Keratinocyte (primary cell): ENCODE data around the gene AGTRAP. TPM values are rescaled to one million over a fixed set of nuclear protein-coding genes. Genes with fewer than 3 reads are reported as not detected.

ENCODE experiments used
- DNase-seq: peaks from one replicate; pipeline ENCODE4 v3.0.0-alpha.2; 2011; ENCODE audit warnings: low read depth, missing footprints, low spot score
- FAIRE-seq: peaks from 2 replicates; lab custom pipeline; 2011; peaks lifted over from hg19 to GRCh38; lab: Jason Lieb, UNC
- H2AFZ ChIP-seq: 2 replicates; pipeline ENCODE4 v1.6.0; 2012; ENCODE audit warnings: low read length, control low read depth, inconsistent platforms; ENCODE audit not compliant: control insufficient read depth
- H3K27ac ChIP-seq: 2 replicates; pipeline ENCODE4 v1.5.1; 2011; ENCODE audit warnings: low read length; ENCODE audit not compliant: control insufficient read depth, insufficient read depth
- H3K27me3 ChIP-seq: 3 replicates; pipeline ENCODE4 v1.6.0; 2011; ENCODE audit warnings: low read length; ENCODE audit not compliant: control insufficient read depth, insufficient read depth; ENCODE audit errors: extremely low read depth
- H3K36me3 ChIP-seq, 2 experiments: 2 replicates in 1 of 2; 3 replicates in 1 of 2; pipeline ENCODE4 v1.5.1; 2011; ENCODE audit warnings: low read length in 2 of 2, mild to moderate bottlenecking in 1 of 2; ENCODE audit not compliant: control insufficient read depth in 2 of 2, insufficient read depth in 2 of 2; ENCODE audit errors: extremely low read depth in 1 of 2
- H3K4me1 ChIP-seq: 3 replicates; pipeline ENCODE4 v1.5.1; 2011; ENCODE audit warnings: low read length; ENCODE audit not compliant: control insufficient read depth, insufficient read depth; ENCODE audit errors: extremely low read depth
- H3K4me2 ChIP-seq: 3 replicates; pipeline ENCODE4 v1.6.0; 2011; ENCODE audit warnings: low read depth, low read length; ENCODE audit not compliant: control insufficient read depth, insufficient read depth; ENCODE audit errors: extremely low read depth
- H3K4me3 ChIP-seq, 3 experiments: fragments of 200-600 bp in 1 of 3; sonication (generic) in 1 of 3; 2 replicates in 2 of 3; 3 replicates in 1 of 3; pipeline ENCODE4 v1.5.1; 2011 to 2016; ENCODE audit warnings: low read length in 3 of 3, mild to moderate bottlenecking in 3 of 3, control low read depth in 2 of 3, inconsistent platforms in 1 of 3, low read depth in 1 of 3, mixed read lengths in 1 of 3, mixed run types in 1 of 3, moderate library complexity in 1 of 3; ENCODE audit not compliant: control insufficient read depth in 2 of 3, insufficient read depth in 2 of 3; ENCODE audit errors: extremely low read depth in 1 of 3
- H3K79me2 ChIP-seq: 2 replicates; pipeline ENCODE4 v1.6.0; 2012; ENCODE audit warnings: low read length; ENCODE audit not compliant: control insufficient read depth, insufficient read depth
- H3K9ac ChIP-seq: 3 replicates; pipeline ENCODE4 v1.6.0; 2011; ENCODE audit warnings: low read length; ENCODE audit not compliant: control insufficient read depth, insufficient read depth; ENCODE audit errors: extremely low read depth
- H3K9me1 ChIP-seq: 3 replicates; pipeline ENCODE4 v1.6.0; 2011; ENCODE audit warnings: low read length; ENCODE audit not compliant: control insufficient read depth, insufficient read depth; ENCODE audit errors: extremely low read depth
- H3K9me3 ChIP-seq: 2 replicates; pipeline ENCODE4 v1.5.1; 2012; ENCODE audit warnings: low read depth, low read length; ENCODE audit not compliant: control insufficient read depth
- H4K20me1 ChIP-seq: 3 replicates; pipeline ENCODE4 v1.6.0; 2011; ENCODE audit warnings: low read length; ENCODE audit not compliant: control insufficient read depth, insufficient read depth; ENCODE audit errors: extremely low read depth
- EZH2 ChIP-seq: IDR thresholded peaks from one replicate; pipeline ENCODE4 v1.6.1; 2012; ENCODE audit warnings: inconsistent platforms, mild to moderate bottlenecking, low read length, moderate library complexity
- dilution Hi-C: fragments of 300-500 bp; cut with MboI; formaldehyde crosslinking; loops from one replicate; pipeline ENCODE4 v1.7.0; 2020; ENCODE audit warnings: low sequenced_read_pairs; ENCODE audit not compliant: extremely low pct_ligation_motif_present
- polyA plus RNA-seq, 5 experiments: library from polyadenylated mRNA; depleted of rRNA in 3 of 5; stranded (reverse) in 3 of 5; stranded (forward) in 1 of 5; unstranded in 1 of 5; fragments of >200 nt; gene quantifications; 1 replicate in 1 of 5; 2 replicates in 3 of 5; 3 replicates in 1 of 5; pipeline versions ENCODE4 v1.2.1 to v1.2.3, GENCODE V29; 2011 to 2012; ENCODE audit warnings: missing spikeins in 2 of 5, low read depth in 1 of 5, low replicate concordance in 1 of 5
- TF ChIP-seq, protein P1 (sequence below), 3 experiments: IDR thresholded peaks in 1 of 3; conservative IDR thresholded peaks in 1 of 3; optimal IDR thresholded peaks in 1 of 3; 2 replicates in 2 of 3; 3 replicates in 1 of 3; pipeline versions ENCODE3 to v1.5.1; 2011; ENCODE audit warnings: low read length in 3 of 3, mild to moderate bottlenecking in 3 of 3, moderate library complexity in 2 of 3, control low read depth in 1 of 3, inconsistent platforms in 1 of 3; ENCODE audit not compliant: insufficient read depth in 2 of 3; ENCODE audit errors: extremely low read depth in 1 of 3

AGTRAP gene
- polyA plus RNA-seq, 1 donor (not counting 4 experiments of a cell fraction or from before 2014, with no cell fraction given) = 36.7 TPM

- FAIRE-seq = no peak
- Histone ChIP-seq H3K27me3 (peaks cover 55% of the 10 kb centered on the region), H3K79me2 (no peaks in the 10 kb centered on the region), H3K4me2 (no peak overlapping the region), H3K4me1 (peaks cover 3% of the 10 kb centered on the region), H3K4me3 (no peak overlapping the region), H2AFZ (no peak overlapping the region), H3K9ac (no peak overlapping the region), H4K20me1 (no peaks in the 10 kb centered on the region), H3K36me3 (no peaks in the 10 kb centered on the region), H3K9me3 (no peaks in the 10 kb centered on the region), H3K9me1 (no peaks in the 10 kb centered on the region), H3K27ac (no peak overlapping the region)
- dilution Hi-C loops = no loop called here
- DNase-seq = no peak
- no peak for TF ChIP-seq EZH2
- TF ChIP-seq, protein P1, sequence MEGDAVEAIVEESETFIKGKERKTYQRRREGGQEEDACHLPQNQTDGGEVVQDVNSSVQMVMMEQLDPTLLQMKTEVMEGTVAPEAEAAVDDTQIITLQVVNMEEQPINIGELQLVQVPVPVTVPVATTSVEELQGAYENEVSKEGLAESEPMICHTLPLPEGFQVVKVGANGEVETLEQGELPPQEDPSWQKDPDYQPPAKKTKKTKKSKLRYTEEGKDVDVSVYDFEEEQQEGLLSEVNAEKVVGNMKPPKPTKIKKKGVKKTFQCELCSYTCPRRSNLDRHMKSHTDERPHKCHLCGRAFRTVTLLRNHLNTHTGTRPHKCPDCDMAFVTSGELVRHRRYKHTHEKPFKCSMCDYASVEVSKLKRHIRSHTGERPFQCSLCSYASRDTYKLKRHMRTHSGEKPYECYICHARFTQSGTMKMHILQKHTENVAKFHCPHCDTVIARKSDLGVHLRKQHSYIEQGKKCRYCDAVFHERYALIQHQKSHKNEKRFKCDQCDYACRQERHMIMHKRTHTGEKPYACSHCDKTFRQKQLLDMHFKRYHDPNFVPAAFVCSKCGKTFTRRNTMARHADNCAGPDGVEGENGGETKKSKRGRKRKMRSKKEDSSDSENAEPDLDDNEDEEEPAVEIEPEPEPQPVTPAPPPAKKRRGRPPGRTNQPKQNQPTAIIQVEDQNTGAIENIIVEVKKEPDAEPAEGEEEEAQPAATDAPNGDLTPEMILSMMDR (optimal IDR thresholded peaks at IDR 0.05 in 1 of 3, IDR thresholded peaks at IDR 0.05 in 1 of 3, conservative IDR thresholded peaks at IDR 0.05 in 1 of 3; ENCODE audit: extremely low read depth in 1 of 3, insufficient read depth in 2 of 3, low read length in 3 of 3) = no peak
These were observed 30.3 kb upstream of the AGTRAP start for GRCh38 chr1:11705596-11705995.

- Histone ChIP-seq H3K9me3 (no peaks in the 10 kb centered on the region), H3K4me1 (peaks cover 3% of the 10 kb centered on the region), H3K36me3 (no peaks in the 10 kb centered on the region), H4K20me1 (no peaks in the 10 kb centered on the region), H3K27ac (no peak overlapping the region), H2AFZ (no peak overlapping the region), H3K4me2 (no peak overlapping the region), H3K4me3 (no peak overlapping the region), H3K9me1 (no peaks in the 10 kb centered on the region), H3K9ac (no peak overlapping the region), H3K79me2 (no peaks in the 10 kb centered on the region), H3K27me3 (peaks cover 48% of the 10 kb centered on the region)
- FAIRE-seq (no peak), DNase-seq (no peak)
- TF ChIP-seq, protein P1 (optimal IDR thresholded peaks at IDR 0.05 in 1 of 3, IDR thresholded peaks at IDR 0.05 in 1 of 3, conservative IDR thresholded peaks at IDR 0.05 in 1 of 3; ENCODE audit: extremely low read depth in 1 of 3, insufficient read depth in 2 of 3, low read length in 3 of 3) = no peak
- no peak for TF ChIP-seq EZH2
- dilution Hi-C loops = no loop called here
These were observed 29.6 kb upstream of the AGTRAP start for GRCh38 chr1:11706292-11706691.
